GM23248 (cell line): ENCODE results near the gene TMED7.

Experiments
- EZH2 ChIP-seq: fragments of 200-600 bp; sonication (generic); IDR thresholded peaks from 2 replicates; pipeline ENCODE4 v1.6.1; 2018; ENCODE audit warnings: antibody characterized with exemption, mild to moderate bottlenecking; ENCODE audit not compliant: insufficient read depth, poor library complexity, severe bottlenecking
- EZH2phosphoT487 ChIP-seq: fragments of 200-600 bp; sonication (generic); IDR thresholded peaks from 2 replicates; pipeline ENCODE4 v1.6.1; 2018; ENCODE audit warnings: antibody characterized with exemption, moderate library complexity, mild to moderate bottlenecking, low read depth; ENCODE audit not compliant: insufficient read depth

DNA sequence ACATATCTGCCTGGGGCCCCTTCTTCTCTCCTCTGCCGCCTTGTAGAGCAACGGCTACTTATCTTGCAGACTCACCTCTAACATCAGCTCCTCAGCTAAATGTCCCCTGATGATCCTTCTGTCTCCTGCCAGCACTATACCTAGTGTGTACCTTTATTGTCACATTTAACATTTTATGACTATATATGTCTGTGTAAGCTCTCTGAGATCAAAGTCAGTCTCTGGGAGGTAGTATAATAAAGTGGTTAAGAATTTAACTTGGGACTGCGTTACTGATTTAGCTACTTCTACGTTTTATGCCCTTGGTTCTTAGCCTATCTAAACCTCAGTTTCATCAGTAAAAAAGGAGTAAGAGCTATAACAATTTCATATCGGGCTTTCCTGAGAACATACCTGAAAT lies 2.2 kb downstream of the TMED7 start:
- TF ChIP-seq EZH2 (no peak), EZH2phosphoT487 (no peak)
